Stomach (tissue), 19 donors: ENCODE data around the gene LIAS. TPM values are rescaled to one million over a fixed set of nuclear protein-coding genes. Genes with fewer than 3 reads are reported as not detected.
"Not testable (repeated sequence)": the region's sequence is repeated elsewhere in the genome, so short reads cannot be mapped to it uniquely, and the experiment has no call there.

Experiments
- DNase-seq, 2 donors: peaks; one replicate each; pipeline versions ENCODE4 v3.0.0 to v3.0.0-alpha.2; 2013 to 2019
- H3K27ac ChIP-seq, 5 donors: fragments of 200-600 bp in 4 of 5; sonication (generic) in 4 of 5; one replicate each; pipeline ENCODE4 v1.5.1; 2013 to 2019; ENCODE audit warnings: mild to moderate bottlenecking in 1 of 5, moderate library complexity in 1 of 5
- H3K27me3 ChIP-seq, 3 donors: fragments of 200-600 bp; sonication (generic); one replicate each; pipeline ENCODE4 v1.5.1; 2017 to 2019; ENCODE audit warnings: mixed run types in 1 of 3
- H3K36me3 ChIP-seq, 4 donors: fragments of 200-600 bp; sonication (generic); 1 replicate in 3 of 4; 2 replicates in 1 of 4; pipeline ENCODE4 v1.5.1; 2016 to 2019
- H3K4me1 ChIP-seq, 4 donors: fragments of 200-600 bp; sonication (generic); one replicate each; pipeline ENCODE4 v1.5.1; 2016 to 2019
- H3K4me3 ChIP-seq, 4 donors: fragments of 200-600 bp; sonication (generic) in 3 of 4; one replicate each; pipeline ENCODE4 v1.5.1; 2016 to 2019; ENCODE audit warnings: mild to moderate bottlenecking in 1 of 4
- H3K9me3 ChIP-seq, 4 donors: fragments of 200-600 bp; sonication (generic); one replicate each; pipeline ENCODE4 v1.5.1; 2016 to 2019
- EP300 ChIP-seq: sonication (generic); formaldehyde crosslinking; IDR thresholded peaks from one replicate; pipeline ENCODE4 v1.6.1; 2017; ENCODE audit warnings: antibody characterized with exemption
- POLR2A ChIP-seq, 4 donors: fragments of 450-650 bp; IDR thresholded peaks; one replicate each; pipeline ENCODE4 v1.6.1; 2016; ENCODE audit warnings: antibody characterized with exemption in 4 of 4, control low read depth in 2 of 4, mild to moderate bottlenecking in 1 of 4, moderate library complexity in 1 of 4
- POLR2AphosphoS5 ChIP-seq, 3 donors: sonication (generic); formaldehyde crosslinking; IDR thresholded peaks; one replicate each; pipeline ENCODE4 v1.6.1; 2016; ENCODE audit warnings: antibody characterized with exemption in 3 of 3
- WGBS, 5 donors: extraction: QIAGEN DNeasy Blood & Tissue Kit in 3 of 5; methylation state at CpG; one replicate each; pipeline versions ENCODE4 v1.1.5 to v1.1.7; 2013 to 2018; 5-methylcytosine and 5-hydroxymethylcytosine counted together
- intact Hi-C: fragments of 100-400 bp; cut with DNase I; formaldehyde crosslinking; loops from one replicate; pipeline ENCODE4 v1.15.1; 2023; ENCODE audit warnings: low total_unique reads
- long read RNA-seq, 10 donors: transcript quantifications; one replicate each; lab custom pipeline, GENCODE V29; 2026
- polyA plus RNA-seq, 3 donors: library from polyadenylated mRNA; stranded (reverse); fragments of 200-250 nt; gene quantifications; one replicate each; pipeline ENCODE4 v1.2.3, GENCODE V29; 2013
- total RNA-seq, 5 donors: library from RNA; depleted of rRNA; stranded (reverse); fragments of >200 nt; gene quantifications; one replicate each; pipeline versions ENCODE4 v1.1.0 to v1.2.3, GENCODE V29; 2014 to 2016
- TF ChIP-seq, protein P1 (sequence below), 7 experiments: fragments of 450-650 bp in 4 of 7; fragments of 200-600 bp in 3 of 7; sonication (generic) in 3 of 7; IDR thresholded peaks; one replicate each; pipeline ENCODE4 v1.5.1; 2016 to 2019; ENCODE audit warnings: antibody characterized with exemption in 7 of 7, control low read depth in 2 of 7, mild to moderate bottlenecking in 1 of 7
- donor health status: healthy with polysubstance abuse.
- donor health status: Bipolar disorder and iron deficiency.
- donor health status: healthy.

Gene LIAS
- total RNA-seq (10 to 100 TPM; 12.3 to 36.2 (median 16.1) TPM), polyA plus RNA-seq (10 to 100 TPM; 10.4 to 31.9 (median 21.2) TPM)
- long read RNA-seq, donor 1, full-length matches to known transcripts, result 2 of 12 reads
- long read RNA-seq, donor 1, partial matches to known transcripts, result 5 of 12 reads
- long read RNA-seq, donor 1, other reads (novel, unspliced or antisense), result 5 of 12 reads
- long read RNA-seq, donor 2, full-length matches to known transcripts, result 2 of 2 reads
- long read RNA-seq, donor 2, partial matches to known transcripts, result 0 of 2 reads
- long read RNA-seq, donor 2, other reads (novel, unspliced or antisense), result 0 of 2 reads
- long read RNA-seq, donor 3, full-length matches to known transcripts, result 5 of 5 reads
- long read RNA-seq, donor 3, partial matches to known transcripts, result 0 of 5 reads
- long read RNA-seq, donor 3, other reads (novel, unspliced or antisense), result 0 of 5 reads
- long read RNA-seq, donor 4, full-length matches to known transcripts, result 1 of 1 reads
- long read RNA-seq, donor 4, partial matches to known transcripts, result 0 of 1 reads
- long read RNA-seq, donor 4, other reads (novel, unspliced or antisense), result 0 of 1 reads
- long read RNA-seq, donor 5, full-length matches to known transcripts, result 5 of 5 reads
- long read RNA-seq, donor 5, partial matches to known transcripts, result 0 of 5 reads
- long read RNA-seq, donor 5, other reads (novel, unspliced or antisense), result 0 of 5 reads
- long read RNA-seq, donor 6, result 0 reads
- long read RNA-seq, donor 7, full-length matches to known transcripts, result 6 of 6 reads
- long read RNA-seq, donor 7, partial matches to known transcripts, result 0 of 6 reads
- long read RNA-seq, donor 7, other reads (novel, unspliced or antisense), result 0 of 6 reads
- long read RNA-seq, donor 8, full-length matches to known transcripts, result 5 of 5 reads
- long read RNA-seq, donor 8, partial matches to known transcripts, result 0 of 5 reads
- long read RNA-seq, donor 8, other reads (novel, unspliced or antisense), result 0 of 5 reads
- long read RNA-seq, donor 9, partial matches to known transcripts, result 0 of 1 reads
- long read RNA-seq, donor 9, other reads (novel, unspliced or antisense), result 0 of 1 reads
- long read RNA-seq, donor 10, result 0 reads

DNA sequence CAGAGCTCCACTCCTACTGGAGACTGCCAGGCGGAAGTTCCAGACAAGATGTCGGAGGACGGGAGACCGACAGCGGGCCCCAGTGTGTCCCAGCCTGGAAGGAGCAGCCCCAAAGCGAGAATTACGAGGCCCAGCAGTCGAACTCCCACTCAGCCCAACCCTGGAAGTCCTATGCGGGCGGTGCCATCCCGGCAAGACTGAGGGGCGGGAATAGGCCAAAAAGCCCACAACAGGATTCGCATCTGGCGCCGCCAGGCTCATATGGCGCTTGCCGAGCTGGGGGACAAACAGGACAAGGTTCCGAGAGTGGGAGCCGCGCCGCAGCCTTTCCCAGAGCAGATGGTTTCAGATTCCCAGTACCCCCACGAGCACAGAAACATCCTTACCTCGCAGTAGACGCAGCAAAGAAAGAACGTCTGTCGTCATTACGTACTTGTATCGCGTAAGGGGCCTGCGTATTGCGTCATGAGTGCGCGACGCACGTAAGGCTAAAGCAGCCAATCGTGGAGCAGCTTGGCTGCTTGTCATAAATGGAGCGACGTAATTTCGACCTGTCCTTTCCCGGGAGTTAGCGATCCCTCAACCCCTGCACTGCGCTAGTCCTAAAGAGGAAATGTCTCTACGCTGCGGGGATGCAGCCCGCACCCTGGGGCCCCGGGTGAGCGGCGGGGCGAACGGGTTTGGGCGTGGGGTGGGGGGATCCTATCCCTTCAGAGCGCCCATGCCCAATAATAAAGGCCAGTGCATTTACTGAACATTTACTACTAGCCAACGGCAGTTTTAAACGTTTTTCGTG, at the start of gene LIAS, which contains the start of gene RPL9:
LIAS (plus strand) TSS at position 552 of the 796 bp plus-strand sequence; CDS start at position 614, 62 bp downstream.
RPL9 (minus strand) TSS at position 418 of the 796 bp plus-strand sequence. CDS start 483 bp downstream, outside the sequence.
- peak; percentile 98 to 99 for DNase-seq
- Histone ChIP-seq H3K36me3 (peaks cover 36 to 64% (median 58%) of the 10 kb centered on the region in 4 donors), H3K4me3 (peak within 1 kb of the TSS; percentile 74 to 81 (median 77)), H3K27me3 (no peaks in the 10 kb centered on the region), H3K27ac (peak within 1 kb of the TSS; percentile 94 to 98 (median 96)), H3K9me3 (no peaks in the 10 kb centered on the region), H3K4me1 (peaks cover 14 to 58% (median 47%) of the 10 kb centered on the region in 4 donors)
- peak in 2 of 4 donors; percentile 73 to 89 for TF ChIP-seq POLR2A (IDR thresholded peaks at IDR 0.05)
- no peak for TF ChIP-seq EP300
- TF ChIP-seq, protein P1, sequence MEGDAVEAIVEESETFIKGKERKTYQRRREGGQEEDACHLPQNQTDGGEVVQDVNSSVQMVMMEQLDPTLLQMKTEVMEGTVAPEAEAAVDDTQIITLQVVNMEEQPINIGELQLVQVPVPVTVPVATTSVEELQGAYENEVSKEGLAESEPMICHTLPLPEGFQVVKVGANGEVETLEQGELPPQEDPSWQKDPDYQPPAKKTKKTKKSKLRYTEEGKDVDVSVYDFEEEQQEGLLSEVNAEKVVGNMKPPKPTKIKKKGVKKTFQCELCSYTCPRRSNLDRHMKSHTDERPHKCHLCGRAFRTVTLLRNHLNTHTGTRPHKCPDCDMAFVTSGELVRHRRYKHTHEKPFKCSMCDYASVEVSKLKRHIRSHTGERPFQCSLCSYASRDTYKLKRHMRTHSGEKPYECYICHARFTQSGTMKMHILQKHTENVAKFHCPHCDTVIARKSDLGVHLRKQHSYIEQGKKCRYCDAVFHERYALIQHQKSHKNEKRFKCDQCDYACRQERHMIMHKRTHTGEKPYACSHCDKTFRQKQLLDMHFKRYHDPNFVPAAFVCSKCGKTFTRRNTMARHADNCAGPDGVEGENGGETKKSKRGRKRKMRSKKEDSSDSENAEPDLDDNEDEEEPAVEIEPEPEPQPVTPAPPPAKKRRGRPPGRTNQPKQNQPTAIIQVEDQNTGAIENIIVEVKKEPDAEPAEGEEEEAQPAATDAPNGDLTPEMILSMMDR (IDR thresholded peaks at IDR 0.05), result peak in 1 of 7 experiments; percentile 1
- TF ChIP-seq POLR2AphosphoS5 (IDR thresholded peaks at IDR 0.05), result peak; percentile 99 to 100 (median 99)
- 0 to 1% (median 0%) methylated on average over 37 to 55 of the region's 55 CpGs for WGBS, 5 donors
- intact Hi-C loops, result no loop called here

DNA sequence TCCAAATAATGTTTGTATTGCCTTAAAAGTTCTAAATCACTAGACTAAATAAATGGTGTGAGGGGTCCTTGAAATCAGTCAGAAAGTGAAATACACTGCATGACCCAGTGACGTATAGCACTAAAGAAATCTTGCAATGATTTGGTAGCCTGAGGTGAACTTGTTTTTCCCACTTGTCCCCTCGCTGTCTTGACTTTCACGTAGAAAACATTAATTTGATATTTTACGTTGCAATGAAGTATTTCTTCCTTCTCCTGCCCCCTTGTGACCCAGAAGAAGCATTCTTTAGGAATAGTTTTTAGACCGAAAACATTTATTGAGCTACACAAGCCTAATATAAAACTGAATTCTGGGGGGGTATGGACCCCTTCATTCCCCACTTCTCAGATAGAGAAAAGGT, 48.4 kb upstream of the LIAS start:
- TF ChIP-seq POLR2A (IDR thresholded peaks at IDR 0.05) (no peak), EP300 (no peak), POLR2AphosphoS5 (IDR thresholded peaks at IDR 0.05) (no peak)
- TF ChIP-seq, protein P1 (IDR thresholded peaks at IDR 0.05), result no peak
- intact Hi-C loops, result no loop called here
- DNase-seq, result no peak
- Histone ChIP-seq H3K9me3 (no peaks in the 10 kb centered on the region), H3K4me1 (peaks cover 0 to 8% (median 4%) of the 10 kb centered on the region in 4 donors), H3K4me3 (no peak overlapping the region), H3K27me3 (peaks cover 0 to 3% (median 0%) of the 10 kb centered on the region in 3 donors), H3K27ac (no peak overlapping the region), H3K36me3 (no peaks in the 10 kb centered on the region)
- WGBS, 5 donors, result 52 to 67% (median 61%) methylated on average over 5 of the region's 5 CpGs

DNA sequence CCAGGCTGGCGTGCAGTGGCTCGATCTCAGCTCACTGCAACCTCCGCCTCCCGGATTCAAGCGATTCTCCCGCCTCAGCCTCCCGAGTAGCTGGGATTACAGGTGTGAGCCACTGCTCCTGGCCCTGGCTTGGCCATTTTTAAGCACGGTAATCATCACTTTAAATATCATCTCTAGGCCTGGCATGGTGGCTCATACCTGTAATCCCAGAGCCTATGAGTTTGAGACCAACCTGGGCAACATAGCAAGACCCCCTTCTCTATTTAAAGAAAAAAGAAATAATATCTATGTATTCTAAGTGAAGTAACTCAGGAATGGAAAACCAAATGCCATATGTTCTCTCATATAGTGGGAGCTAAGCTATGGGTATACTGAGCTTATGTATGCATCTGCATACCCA, 47.3 kb upstream of the LIAS start:
- H3K36me3 ChIP-seq, H3K4me3 ChIP-seq, DNase-seq, intact Hi-C loops, H3K4me1 ChIP-seq, H3K9me3 ChIP-seq, H3K27me3 ChIP-seq, H3K27ac ChIP-seq: not testable (repeated sequence)
- WGBS, 5 donors, result 87 to 92% (median 91%) methylated on average over 8 of the region's 8 CpGs

DNA sequence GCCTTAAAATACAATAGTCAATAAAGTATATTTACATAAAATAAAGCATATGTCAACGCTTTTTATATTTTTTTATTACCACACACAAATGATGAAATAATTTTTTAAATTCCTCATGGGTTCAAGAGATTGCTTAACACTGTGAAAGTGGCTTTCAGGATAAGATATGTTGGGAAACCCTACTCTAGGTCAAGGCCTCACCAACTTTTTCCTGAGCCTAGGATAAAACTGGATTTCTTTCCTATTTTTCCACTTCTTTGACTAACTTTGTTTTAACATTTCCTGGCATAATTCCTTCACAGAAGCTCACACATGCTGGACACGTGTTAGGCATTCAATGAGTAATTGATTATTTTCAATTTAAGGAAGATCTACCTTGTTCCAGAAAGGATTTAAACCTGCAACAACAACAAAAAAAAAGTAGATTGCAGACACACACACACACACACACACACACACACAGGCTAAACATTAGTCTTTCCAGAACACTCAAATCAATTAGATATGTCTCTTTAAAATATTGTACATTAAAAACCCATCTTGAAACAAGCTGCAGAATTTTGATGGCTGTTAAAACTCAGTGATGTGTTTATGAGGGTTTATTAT, 43.1 kb upstream of the LIAS start:
- no peaks in the 10 kb centered on the region for H3K9me3 ChIP-seq
- H3K27me3 ChIP-seq, result no peaks in the 10 kb centered on the region
- H3K4me1 ChIP-seq, result no peaks in the 10 kb centered on the region
- DNase-seq, result no peak
- 36 to 63% (median 42%) methylated on average over 2 of the region's 2 CpGs for WGBS, 5 donors
- H3K36me3 ChIP-seq, result no peaks in the 10 kb centered on the region
- intact Hi-C loops, result no loop called here
- H3K4me3 ChIP-seq, result no peak overlapping the region
- TF ChIP-seq EP300 (no peak), POLR2A (IDR thresholded peaks at IDR 0.05) (no peak), POLR2AphosphoS5 (IDR thresholded peaks at IDR 0.05) (no peak)
- TF ChIP-seq, protein P1 (IDR thresholded peaks at IDR 0.05), result no peak
- H3K27ac ChIP-seq, result no peak overlapping the region
